Chondrocyte (in vitro differentiated cells): ENCODE results near the gene KIF3B. TPM values are rescaled to one million over a fixed set of nuclear protein-coding genes. Genes with fewer than 3 reads are reported as not detected.

Source experiments
- DNase-seq: peaks from one replicate; pipeline ENCODE4 v3.0.0; 2021; ENCODE audit warnings: mixed read lengths, low spot score
- H3K27ac Mint-ChIP-seq: one replicate; pipeline ENCODE4 v1.8.0; 2021; ENCODE audit warnings: mild to moderate bottlenecking, moderate library complexity, mixed read lengths; ENCODE audit not compliant: unreplicated experiment
- H3K27me3 Mint-ChIP-seq: 2 replicates; pipeline ENCODE4 v1.8.0; 2021; ENCODE audit warnings: low read depth, mixed read lengths
- H3K36me3 Mint-ChIP-seq: 2 replicates; pipeline ENCODE4 v1.8.0; 2021; ENCODE audit warnings: low read depth, mixed read lengths
- H3K4me1 Mint-ChIP-seq: 2 replicates; pipeline ENCODE4 v1.8.0; 2021; ENCODE audit warnings: low read depth, mild to moderate bottlenecking, mixed read lengths
- H3K4me3 Mint-ChIP-seq: one replicate; pipeline ENCODE4 v1.8.0; 2021; ENCODE audit warnings: mild to moderate bottlenecking, moderate library complexity, mixed read lengths; ENCODE audit not compliant: unreplicated experiment
- H3K9me3 Mint-ChIP-seq: 2 replicates; pipeline ENCODE4 v1.8.0; 2021; ENCODE audit warnings: low read depth, mixed read lengths
- CTCF ChIP-seq: fragments of 200-600 bp; sonication (generic); IDR thresholded peaks from 2 replicates; pipeline ENCODE4 v1.5.0; 2021; ENCODE audit warnings: antibody characterized with exemption, mild to moderate bottlenecking, moderate library complexity
- total RNA-seq: library from RNA; stranded (reverse); gene quantifications from 3 replicates; pipeline ENCODE4 v1.2.1, GENCODE V29; 2021

KIF3B gene
- total RNA-seq, 1 donor from 2014 or later = 35.5 TPM

DNA sequence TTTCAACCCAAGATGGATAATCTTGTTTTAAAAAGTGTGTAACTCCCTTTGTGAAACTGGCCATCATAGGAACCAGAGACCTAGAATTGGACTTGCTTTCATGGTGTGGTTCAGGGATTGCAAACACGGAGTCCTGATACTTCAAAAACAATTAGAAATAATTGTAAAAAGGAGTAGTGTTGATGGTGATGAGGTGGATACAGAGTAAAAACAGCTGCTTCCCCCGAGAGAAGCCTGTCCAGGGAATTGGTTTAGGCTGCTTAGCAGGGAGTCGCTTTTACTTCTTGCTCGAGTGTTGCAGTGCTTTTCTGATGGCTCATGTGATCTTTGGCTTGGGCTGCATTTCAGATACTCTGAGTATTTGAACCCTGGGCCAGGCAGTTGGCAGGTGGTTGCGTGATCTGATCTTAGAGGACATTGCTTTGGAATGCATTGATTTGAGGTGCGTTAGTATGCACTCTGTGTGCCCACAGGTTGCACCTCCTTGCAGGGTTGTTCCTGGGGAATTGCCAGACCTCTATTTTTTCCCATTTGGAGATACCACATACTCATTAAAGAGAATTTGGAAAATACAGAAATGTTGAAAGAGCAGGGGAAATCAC is 19.5 kb downstream of the KIF3B start:
- no peaks in the 10 kb centered on the region for H3K9me3 Mint-ChIP-seq
- H3K27ac Mint-ChIP-seq = no peak overlapping the region
- peaks cover 11% of the 10 kb centered on the region for H3K4me1 Mint-ChIP-seq
- no peaks in the 10 kb centered on the region for H3K27me3 Mint-ChIP-seq
- no peak for DNase-seq
- no peak for TF ChIP-seq CTCF
- H3K36me3 Mint-ChIP-seq = no peaks in the 10 kb centered on the region
- no peak overlapping the region for H3K4me3 Mint-ChIP-seq

- no peak for DNase-seq
- Mint-ChIP-seq H3K4me1 (peaks cover 11% of the 10 kb centered on the region), H3K4me3 (no peak overlapping the region), H3K36me3 (no peaks in the 10 kb centered on the region), H3K27ac (no peak overlapping the region), H3K9me3 (no peaks in the 10 kb centered on the region), H3K27me3 (no peaks in the 10 kb centered on the region)
- no peak for TF ChIP-seq CTCF
Measured at GRCh38 chr20:32297439-32297838, 20.0 kb downstream of the KIF3B start.

DNA sequence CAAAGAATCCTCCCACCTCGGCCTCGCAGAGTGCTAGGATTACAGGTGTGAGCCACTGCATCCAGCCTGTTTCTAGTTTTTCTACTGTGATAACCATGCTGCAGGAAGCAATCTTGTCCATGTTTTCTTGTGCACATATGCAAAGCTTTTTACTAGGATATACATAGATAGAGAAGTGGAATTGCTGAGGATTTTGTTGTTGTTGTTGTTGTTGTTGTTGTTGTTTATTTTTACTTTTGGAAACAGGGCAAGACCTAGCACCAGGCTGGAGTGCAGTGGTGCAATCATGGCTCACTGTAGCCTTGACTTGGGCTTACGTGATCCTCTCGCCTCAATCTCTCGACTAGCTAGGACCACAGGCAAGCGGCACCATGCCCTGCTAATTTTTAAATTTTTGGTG is 23.2 kb downstream of the KIF3B start:
- TF ChIP-seq CTCF = no peak
- H3K36me3 Mint-ChIP-seq = no peaks in the 10 kb centered on the region
- H3K9me3 Mint-ChIP-seq = no peaks in the 10 kb centered on the region
- H3K27ac Mint-ChIP-seq = no peak overlapping the region
- H3K4me1 Mint-ChIP-seq = peaks cover 11% of the 10 kb centered on the region
- no peak for DNase-seq
- no peak overlapping the region for H3K4me3 Mint-ChIP-seq
- H3K27me3 Mint-ChIP-seq = no peaks in the 10 kb centered on the region

- Mint-ChIP-seq H3K9me3 (no peaks in the 10 kb centered on the region), H3K4me1 (peaks cover 8% of the 10 kb centered on the region), H3K27ac (no peak overlapping the region), H3K27me3 (no peaks in the 10 kb centered on the region), H3K36me3 (no peaks in the 10 kb centered on the region), H3K4me3 (no peak overlapping the region)
- TF ChIP-seq CTCF = no peak
- no peak for DNase-seq
Measured at GRCh38 chr20:32301719-32302506, 24.5 kb downstream of the KIF3B start.

DNA sequence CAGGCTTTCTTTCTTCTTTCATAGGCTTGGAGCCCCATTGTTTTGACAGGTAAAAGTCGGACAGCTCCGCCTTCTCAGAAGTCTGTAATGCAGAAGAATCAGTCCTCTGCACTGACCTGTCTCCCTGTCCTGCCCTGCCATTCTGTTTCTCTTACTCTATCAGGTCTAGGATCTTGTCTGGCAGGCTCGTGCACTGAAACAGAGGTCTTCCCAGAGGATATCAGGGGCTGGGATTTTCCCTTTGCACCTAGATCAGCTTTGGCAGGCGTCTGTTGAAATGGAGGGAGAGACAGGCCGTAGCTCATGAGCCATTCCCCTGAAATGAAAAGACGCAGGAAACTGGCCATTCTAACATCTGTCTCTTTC is 25.0 kb downstream of the KIF3B start:
- Mint-ChIP-seq H3K9me3 (no peaks in the 10 kb centered on the region), H3K4me1 (peaks cover 7% of the 10 kb centered on the region), H3K36me3 (no peaks in the 10 kb centered on the region), H3K4me3 (no peak overlapping the region), H3K27ac (no peak overlapping the region), H3K27me3 (no peaks in the 10 kb centered on the region)
- no peak for TF ChIP-seq CTCF
- DNase-seq = no peak
